Sigmoid colon (tissue), 7 donors: ENCODE data around the gene SNIP1. TPM values are rescaled to one million over a fixed set of nuclear protein-coding genes. Genes with fewer than 3 reads are reported as not detected.
A peak's percentile ranks its signal among the peaks of the same experiment; 100 is the strongest.
"Not testable (repeated sequence)": the region's sequence is repeated elsewhere in the genome, so short reads cannot be mapped to it uniquely, and the experiment has no call there.

Experiments
- DNase-seq: peaks from one replicate; pipeline ENCODE4 v3.0.0-alpha.2; 2019
- H3K27ac ChIP-seq, 4 donors: fragments of 200-600 bp; sonication (generic); one replicate each; pipeline ENCODE4 v1.5.1; 2016 to 2019; ENCODE audit warnings: mild to moderate bottlenecking in 1 of 4
- H3K27me3 ChIP-seq, 3 donors: fragments of 200-600 bp; sonication (generic); one replicate each; pipeline ENCODE4 v1.5.1; 2019; ENCODE audit warnings: mild to moderate bottlenecking in 1 of 3
- H3K36me3 ChIP-seq, 4 donors: fragments of 200-600 bp; sonication (generic); one replicate each; pipeline ENCODE4 v1.5.1; 2016 to 2019
- H3K4me1 ChIP-seq, 4 donors: fragments of 200-600 bp; sonication (generic); one replicate each; pipeline ENCODE4 v1.5.1; 2017 to 2019
- H3K4me3 ChIP-seq, 4 donors: fragments of 200-600 bp; sonication (generic); one replicate each; pipeline ENCODE4 v1.5.1; 2017 to 2019; ENCODE audit warnings: mild to moderate bottlenecking in 2 of 4, moderate library complexity in 1 of 4
- H3K9me3 ChIP-seq, 4 donors: fragments of 200-600 bp in 3 of 4; sonication (generic) in 3 of 4; one replicate each; pipeline versions ENCODE4 v1.5.1 to v1.6.1; 2013 to 2019
- EP300 ChIP-seq, 4 donors: sonication (generic); formaldehyde crosslinking; IDR thresholded peaks; one replicate each; pipeline ENCODE4 v1.6.1; 2017; ENCODE audit warnings: antibody characterized with exemption in 4 of 4
- POLR2A ChIP-seq, 2 donors: fragments of 450-650 bp; IDR thresholded peaks; one replicate each; pipeline ENCODE4 v1.6.1; 2016; ENCODE audit warnings: antibody characterized with exemption in 2 of 2, mild to moderate bottlenecking in 2 of 2, moderate library complexity in 2 of 2
- POLR2AphosphoS5 ChIP-seq, 4 donors: sonication (generic); formaldehyde crosslinking; IDR thresholded peaks; one replicate each; pipeline ENCODE4 v1.6.1; 2017; ENCODE audit warnings: antibody characterized with exemption in 4 of 4
- WGBS, 2 donors: extraction: QIAGEN DNeasy Blood & Tissue Kit; methylation state at CpG; one replicate each; pipeline ENCODE4 v1.1.7; 2013; 5-methylcytosine and 5-hydroxymethylcytosine counted together
- intact Hi-C: fragments of 100-400 bp; cut with DNase I; formaldehyde crosslinking; loops from one replicate; pipeline ENCODE4 v1.15.1; 2023
- polyA plus RNA-seq, 3 donors: library from polyadenylated mRNA; stranded (reverse); fragments of 200-250 nt; gene quantifications; one replicate each; pipeline ENCODE4 v1.2.3, GENCODE V29; 2013
- total RNA-seq, 4 donors: library from RNA; depleted of rRNA; stranded (reverse); fragments of >200 nt; gene quantifications; one replicate each; pipeline ENCODE4 v1.1.0, GENCODE V29; 2016
- TF ChIP-seq, protein P1 (sequence below), 4 experiments: fragments of 450-650 bp in 3 of 4; fragments of 200-600 bp in 1 of 4; IDR thresholded peaks; one replicate each; pipeline ENCODE4 v1.5.1; 2016 to 2019; ENCODE audit warnings: antibody characterized with exemption in 4 of 4, mild to moderate bottlenecking in 3 of 4, moderate library complexity in 2 of 4
- donor health status: healthy with polysubstance abuse.
- donor health status: Bipolar disorder and iron deficiency.
- donor health status: healthy.

SNIP1 gene
- total and polyA plus RNA-seq, 7 donors, result 3.6 to 20.4 (median 7.2) TPM

DNA sequence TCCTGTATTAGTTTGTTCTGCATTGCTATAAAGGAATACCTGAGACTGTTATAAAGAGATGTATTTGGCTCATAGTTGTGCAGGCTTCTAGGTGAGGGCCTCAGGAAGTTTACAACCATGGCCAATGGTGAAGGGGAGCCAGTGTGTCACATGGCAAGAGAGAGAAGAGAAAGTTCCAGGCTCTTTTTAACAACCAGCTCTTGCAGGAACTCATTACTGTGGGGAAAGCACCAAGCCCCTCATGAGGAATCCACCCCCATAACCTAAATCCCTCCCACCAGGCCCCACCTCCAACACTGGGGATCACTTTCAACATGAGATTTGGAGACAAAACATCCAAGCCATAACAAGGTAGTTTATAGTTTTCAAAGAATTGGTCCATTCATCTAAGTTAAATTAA is 34.5 kb downstream of the SNIP1 start:
- DNase-seq, result peak; percentile 10
- no peak overlapping the region for H3K27ac ChIP-seq
- no peak overlapping the region for H3K4me3 ChIP-seq
- TF ChIP-seq POLR2A (IDR thresholded peaks at IDR 0.05) (no peak), EP300 (IDR thresholded peaks at IDR 0.05) (no peak), POLR2AphosphoS5 (IDR thresholded peaks at IDR 0.05) (no peak)
- TF ChIP-seq, protein P1, sequence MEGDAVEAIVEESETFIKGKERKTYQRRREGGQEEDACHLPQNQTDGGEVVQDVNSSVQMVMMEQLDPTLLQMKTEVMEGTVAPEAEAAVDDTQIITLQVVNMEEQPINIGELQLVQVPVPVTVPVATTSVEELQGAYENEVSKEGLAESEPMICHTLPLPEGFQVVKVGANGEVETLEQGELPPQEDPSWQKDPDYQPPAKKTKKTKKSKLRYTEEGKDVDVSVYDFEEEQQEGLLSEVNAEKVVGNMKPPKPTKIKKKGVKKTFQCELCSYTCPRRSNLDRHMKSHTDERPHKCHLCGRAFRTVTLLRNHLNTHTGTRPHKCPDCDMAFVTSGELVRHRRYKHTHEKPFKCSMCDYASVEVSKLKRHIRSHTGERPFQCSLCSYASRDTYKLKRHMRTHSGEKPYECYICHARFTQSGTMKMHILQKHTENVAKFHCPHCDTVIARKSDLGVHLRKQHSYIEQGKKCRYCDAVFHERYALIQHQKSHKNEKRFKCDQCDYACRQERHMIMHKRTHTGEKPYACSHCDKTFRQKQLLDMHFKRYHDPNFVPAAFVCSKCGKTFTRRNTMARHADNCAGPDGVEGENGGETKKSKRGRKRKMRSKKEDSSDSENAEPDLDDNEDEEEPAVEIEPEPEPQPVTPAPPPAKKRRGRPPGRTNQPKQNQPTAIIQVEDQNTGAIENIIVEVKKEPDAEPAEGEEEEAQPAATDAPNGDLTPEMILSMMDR (IDR thresholded peaks at IDR 0.05), result no peak
- no peaks in the 10 kb centered on the region for H3K36me3 ChIP-seq
- intact Hi-C loops, result no loop called here
- H3K27me3 ChIP-seq, result no peaks in the 10 kb centered on the region
- peaks cover 0 to 5% (median 2%) of the 10 kb centered on the region in 4 donors for H3K4me1 ChIP-seq
- H3K9me3 ChIP-seq, result no peaks in the 10 kb centered on the region

DNA sequence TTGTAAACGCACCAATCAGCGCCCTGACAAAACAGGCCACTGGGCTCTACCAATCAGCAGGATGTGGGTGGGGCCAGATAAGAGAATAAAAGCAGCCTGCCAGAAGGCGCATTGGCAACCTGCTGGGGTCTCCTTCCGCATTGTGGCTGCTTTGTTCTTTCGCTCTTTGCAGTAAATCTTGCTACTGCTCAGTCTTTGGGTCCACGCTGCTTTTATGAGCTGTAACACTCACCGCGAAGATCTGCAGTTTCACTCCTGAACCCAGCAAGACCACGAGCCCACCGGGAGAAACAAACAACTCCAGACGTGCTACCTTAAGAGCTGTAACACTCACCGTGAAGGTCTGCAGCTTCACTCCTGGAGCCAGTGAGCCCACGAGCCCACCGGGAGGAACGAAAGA is 35.2 kb downstream of the SNIP1 start:
- H3K27me3 ChIP-seq, H3K4me1 ChIP-seq, H3K36me3 ChIP-seq, H3K4me3 ChIP-seq, H3K27ac ChIP-seq, intact Hi-C loops, H3K9me3 ChIP-seq, DNase-seq: not testable (repeated sequence)
- 70 to 84% methylated on average over 15 of the region's 15 CpGs for WGBS, 2 donors

DNA sequence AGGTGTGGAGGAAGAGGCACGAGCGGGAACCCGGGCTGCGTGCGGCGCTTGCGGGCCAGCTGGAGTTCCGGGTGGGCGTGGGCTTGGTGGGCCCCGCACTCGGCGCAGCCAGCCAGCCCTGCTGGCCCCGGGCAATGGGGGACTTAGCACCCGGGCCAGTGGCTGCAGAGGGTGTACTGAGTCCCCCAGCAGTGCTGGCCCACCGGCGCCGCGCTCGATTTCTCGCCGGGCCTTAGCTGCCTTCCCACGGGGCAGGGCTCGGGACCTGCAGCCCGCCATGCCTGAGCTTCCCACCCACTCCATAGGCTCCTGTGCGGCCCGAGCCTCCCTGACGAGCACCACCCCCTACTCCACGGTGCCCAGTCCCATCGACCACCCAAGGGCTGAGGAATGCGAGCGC is 35.9 kb downstream of the SNIP1 start:
- H3K4me3 ChIP-seq, intact Hi-C loops, H3K27me3 ChIP-seq, H3K27ac ChIP-seq, H3K36me3 ChIP-seq, DNase-seq, H3K9me3 ChIP-seq: not testable (repeated sequence)
- H3K4me1 ChIP-seq, result peaks cover 0 to 14% (median 9%) of the 10 kb centered on the region in 4 donors
- 97% methylated on average over 29 to 30 of the region's 31 CpGs for WGBS, 2 donors

DNA sequence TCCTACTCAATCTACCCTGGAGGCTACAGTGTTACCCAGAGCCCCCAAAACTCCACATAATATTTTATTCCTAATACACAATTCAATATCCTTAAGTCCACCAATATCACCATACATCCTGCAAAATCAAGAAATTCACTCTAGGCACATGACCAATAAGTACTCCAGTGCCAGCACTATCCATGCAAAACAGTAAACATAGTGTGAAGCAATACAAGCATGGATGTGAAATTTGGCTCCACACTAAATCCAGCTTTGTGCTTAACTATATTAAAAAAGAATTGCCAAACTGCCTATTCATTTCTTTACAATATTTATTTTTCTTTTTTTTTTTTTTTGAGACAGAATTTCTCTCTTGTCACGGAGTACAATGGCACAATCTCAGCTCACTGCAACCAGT is 36.5 kb downstream of the SNIP1 start:
- H3K9me3 ChIP-seq, result no peaks in the 10 kb centered on the region
- no peak overlapping the region for H3K27ac ChIP-seq
- intact Hi-C loops, result no loop called here
- peaks cover 0 to 8% (median 0%) of the 10 kb centered on the region in 4 donors for H3K36me3 ChIP-seq
- no peaks in the 10 kb centered on the region for H3K27me3 ChIP-seq
- TF ChIP-seq, protein P1 (IDR thresholded peaks at IDR 0.05), result no peak
- TF ChIP-seq POLR2A (IDR thresholded peaks at IDR 0.05) (no peak), EP300 (IDR thresholded peaks at IDR 0.05) (no peak), POLR2AphosphoS5 (IDR thresholded peaks at IDR 0.05) (no peak)
- 88 to 91% methylated on average over 1 of the region's 1 CpG for WGBS, 2 donors
- peaks cover 0 to 21% (median 15%) of the 10 kb centered on the region in 4 donors for H3K4me1 ChIP-seq
- no peak for DNase-seq
- no peak overlapping the region for H3K4me3 ChIP-seq

DNA sequence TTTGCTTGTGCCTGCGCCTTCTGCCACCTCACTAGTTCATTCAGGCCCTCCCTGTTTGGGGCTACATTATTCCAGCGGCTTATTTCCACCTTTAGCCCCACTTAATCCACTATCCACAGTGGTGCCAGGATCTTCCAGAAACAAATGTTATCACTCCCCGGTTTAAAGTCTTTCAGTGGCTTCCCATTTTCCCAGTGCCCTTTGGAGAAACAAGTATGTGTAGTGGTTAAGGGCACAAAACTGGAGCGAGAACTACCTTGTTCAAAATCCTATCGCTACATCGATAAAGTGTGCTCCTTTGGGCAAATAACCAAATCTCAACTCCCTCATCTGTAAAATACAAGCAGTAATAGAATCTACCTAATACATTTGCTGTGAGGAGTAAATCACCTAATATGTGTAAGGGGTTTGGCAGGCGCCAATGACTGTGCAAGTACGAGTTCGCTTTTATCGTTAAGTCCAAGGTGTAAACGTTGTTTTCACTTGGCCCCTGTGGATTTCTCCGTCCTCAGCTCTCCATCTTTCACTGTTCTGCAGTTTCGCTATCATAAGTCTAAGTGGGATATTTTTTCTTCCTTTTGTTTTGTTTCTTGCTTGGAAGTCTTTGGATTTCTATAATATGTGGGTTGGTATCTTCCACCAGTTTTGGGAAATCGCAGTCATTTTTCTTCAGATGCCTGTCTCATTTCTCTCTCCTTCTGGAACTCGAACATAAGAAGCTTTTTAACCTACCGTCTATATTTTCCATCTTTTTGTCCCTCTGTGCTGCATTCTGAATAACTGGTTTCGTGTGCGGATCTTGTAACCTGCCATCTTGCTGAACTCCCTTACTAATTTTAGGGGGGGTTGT is 38.7 kb downstream of the SNIP1 start:
- Histone ChIP-seq H3K4me1 (peaks cover 0 to 32% (median 20%) of the 10 kb centered on the region in 4 donors), H3K4me3 (peak overlapping the region; percentile 50 to 99 (median 84)), H3K27me3 (no peaks in the 10 kb centered on the region), H3K9me3 (no peaks in the 10 kb centered on the region), H3K27ac (peak overlapping the region; percentile 92 to 98 (median 96)), H3K36me3 (peaks cover 0 to 29% (median 0%) of the 10 kb centered on the region in 4 donors)
- 78 to 79% methylated on average over 18 of the region's 18 CpGs for WGBS, 2 donors
- TF ChIP-seq, protein P1 (IDR thresholded peaks at IDR 0.05), result no peak
- no peak for TF ChIP-seq EP300 (IDR thresholded peaks at IDR 0.05)
- no peak for TF ChIP-seq POLR2A (IDR thresholded peaks at IDR 0.05)
- TF ChIP-seq POLR2AphosphoS5 (IDR thresholded peaks at IDR 0.05), result no peak
- DNase-seq, result peak; percentile 20
- intact Hi-C loops, result loop anchor here (2.0 kb wide), 1 partner anchor 61 kb away; no protein-coding TSS in a partner anchor
